HG02610 (cell line): ENCODE results near the gene PTPRH.
A peak's percentile ranks its signal among the peaks of the same experiment; 100 is the strongest.
"Not testable (repeated sequence)": the region's sequence is repeated elsewhere in the genome, so short reads cannot be mapped to it uniquely, and the experiment has no call there.

Experiments
- ATAC-seq: cut with Tn5 transposase; IDR thresholded peaks from one replicate; pipeline ENCODE4 v1.9.1; 2021; ENCODE audit warnings: mild to moderate bottlenecking, moderate library complexity; ENCODE audit not compliant: unreplicated experiment

Gene PTPRH

DNA sequence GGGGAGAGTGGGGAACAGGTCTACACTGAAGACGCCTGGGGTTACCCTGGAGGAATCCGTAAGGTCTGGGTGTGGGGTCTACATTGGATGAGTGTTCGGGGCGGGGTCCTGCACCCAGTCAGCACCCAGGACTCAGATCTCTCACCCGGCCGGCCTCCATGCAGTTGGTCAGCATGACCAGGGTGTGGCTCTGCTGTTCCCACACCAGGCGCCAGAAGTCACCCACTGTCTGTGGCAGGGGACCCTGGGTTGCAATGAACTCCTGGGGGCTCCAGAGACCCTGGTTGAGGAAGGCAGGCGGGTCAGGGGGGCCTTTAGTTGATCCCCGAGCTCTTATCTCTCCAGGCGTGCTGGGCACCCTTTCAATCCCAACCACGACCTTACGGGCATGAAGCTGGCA, 23.2 kb downstream of the PTPRH start:
- no peak for ATAC-seq

DNA sequence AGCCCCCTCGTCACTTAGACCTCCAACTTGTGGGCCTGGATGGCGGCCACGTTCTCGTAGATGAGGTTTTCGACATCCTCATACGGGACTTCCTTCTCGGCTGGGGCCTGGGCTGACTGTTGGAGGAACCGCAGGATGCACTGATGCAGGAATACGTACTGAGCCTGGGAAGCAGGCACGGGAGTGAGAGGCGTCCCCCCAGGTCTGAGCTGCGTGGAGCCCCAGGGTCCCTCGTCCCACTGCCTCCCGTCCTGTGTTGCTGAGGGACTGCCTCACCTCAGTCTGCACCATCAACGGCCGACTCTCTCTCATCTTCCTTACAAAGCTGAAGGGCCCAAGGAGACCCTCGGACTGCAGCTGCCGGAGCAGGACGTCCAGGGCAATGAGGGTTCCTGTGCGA, 27.6 kb downstream of the PTPRH start:
- ATAC-seq: no peak

DNA sequence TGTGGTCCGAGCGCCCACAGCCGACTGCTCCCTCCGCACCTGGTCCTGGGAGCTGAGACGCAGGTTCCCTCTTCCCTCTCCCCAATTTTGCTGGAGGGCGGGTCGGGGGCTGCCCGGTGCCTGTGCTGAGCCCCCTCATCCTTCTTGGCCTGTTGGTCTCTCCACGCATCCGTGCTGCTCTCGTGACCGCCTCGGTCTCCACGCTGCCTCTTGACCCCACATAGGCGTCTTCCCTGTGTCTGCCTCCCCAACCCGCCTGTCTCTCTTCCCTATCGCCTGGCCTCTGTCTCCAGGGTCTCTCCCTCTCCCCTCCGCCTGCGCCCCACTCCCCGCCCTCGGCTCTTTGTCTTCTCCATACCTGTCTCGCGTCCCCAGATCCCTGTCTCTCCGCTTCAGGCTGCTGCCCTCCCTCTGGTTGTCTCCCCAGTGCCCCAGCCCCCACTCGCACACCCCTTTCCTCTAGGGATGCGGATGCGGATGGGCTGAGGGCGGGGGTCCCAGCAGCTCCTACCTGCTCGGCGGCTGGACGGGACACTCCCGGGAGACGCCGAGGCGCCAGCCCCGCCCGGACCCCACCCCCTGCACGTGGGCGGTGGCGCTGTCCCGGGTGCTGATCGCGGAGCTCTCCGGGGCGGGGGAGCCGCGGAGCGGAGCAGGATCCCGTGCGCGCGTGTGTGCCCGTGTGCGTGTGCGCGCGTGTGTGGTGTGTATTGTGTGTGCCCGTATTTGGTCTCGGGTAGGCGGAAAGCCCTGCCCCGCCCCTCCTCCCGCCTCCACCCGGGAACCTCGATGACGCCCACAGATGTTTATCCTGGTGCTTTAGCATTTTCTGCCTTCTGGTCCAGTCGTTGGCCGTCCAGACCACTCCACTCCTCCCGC, 29.5 kb downstream of the PTPRH start, which contains the start of gene SYT5:
SYT5 (minus strand) TSS at position 684 of the 879 bp plus-strand sequence. CDS start 1,248 bp downstream, outside the sequence.
- ATAC-seq: no peak

DNA sequence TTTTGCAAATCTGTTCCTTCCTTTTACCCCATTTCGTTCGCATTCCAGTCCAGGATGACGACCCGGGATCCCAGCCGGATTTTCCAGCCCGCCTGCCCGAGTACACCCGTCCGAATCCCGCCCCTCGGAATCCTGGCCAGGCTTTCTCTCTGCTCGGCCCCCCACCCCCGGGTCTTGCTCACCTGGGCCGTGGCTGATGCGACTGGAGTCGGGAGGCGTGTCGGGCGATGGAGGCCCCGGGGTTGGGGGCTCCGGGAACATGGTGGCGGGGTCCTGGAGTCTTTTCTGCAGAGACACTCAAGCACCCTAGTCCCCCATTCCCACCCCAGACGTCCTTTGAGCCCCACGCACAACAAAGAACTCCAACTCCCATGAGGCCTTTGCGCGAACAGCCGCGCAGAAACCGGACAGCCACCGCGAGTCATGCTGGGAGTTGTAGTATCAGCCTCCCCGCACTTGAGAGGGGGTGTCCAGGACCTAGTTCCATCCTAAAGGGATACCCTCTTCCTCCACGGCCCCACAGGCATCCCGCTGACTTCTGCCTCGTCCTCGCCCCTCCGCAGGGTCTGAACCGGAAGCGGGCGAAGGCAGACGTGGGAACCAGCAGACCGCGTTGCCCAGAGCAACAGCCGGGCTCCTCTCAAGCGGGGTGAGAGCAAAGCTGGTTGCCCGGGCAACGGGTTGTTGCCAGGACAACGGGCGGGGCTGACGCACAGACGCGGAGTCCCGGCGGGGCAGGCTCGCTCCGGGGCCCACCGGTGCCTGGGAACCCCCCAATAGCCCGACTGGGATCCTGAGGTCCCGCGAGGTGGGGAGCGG, 30.3 kb downstream of the PTPRH start:
- ATAC-seq: peak; percentile 80

DNA sequence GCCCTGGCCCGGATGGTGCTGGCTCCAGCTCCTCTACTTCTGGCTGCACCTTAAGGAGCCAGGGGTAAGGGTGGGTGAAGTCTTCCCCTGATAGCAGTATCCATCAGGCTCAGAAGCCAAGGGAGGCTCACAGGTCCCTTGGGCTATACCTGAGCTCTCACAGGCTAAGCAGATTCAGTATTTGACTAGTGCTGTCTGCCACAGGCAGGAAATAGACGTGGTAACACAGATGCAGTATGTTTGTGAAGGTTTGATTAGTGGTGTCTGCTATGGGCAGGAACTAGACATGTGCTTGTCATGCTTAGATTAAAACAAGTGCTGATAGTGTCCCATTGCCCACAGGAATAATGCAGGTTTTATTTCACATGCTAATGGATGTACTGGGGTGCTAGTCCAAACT, 33.2 kb downstream of the PTPRH start:
- no peak for ATAC-seq

DNA sequence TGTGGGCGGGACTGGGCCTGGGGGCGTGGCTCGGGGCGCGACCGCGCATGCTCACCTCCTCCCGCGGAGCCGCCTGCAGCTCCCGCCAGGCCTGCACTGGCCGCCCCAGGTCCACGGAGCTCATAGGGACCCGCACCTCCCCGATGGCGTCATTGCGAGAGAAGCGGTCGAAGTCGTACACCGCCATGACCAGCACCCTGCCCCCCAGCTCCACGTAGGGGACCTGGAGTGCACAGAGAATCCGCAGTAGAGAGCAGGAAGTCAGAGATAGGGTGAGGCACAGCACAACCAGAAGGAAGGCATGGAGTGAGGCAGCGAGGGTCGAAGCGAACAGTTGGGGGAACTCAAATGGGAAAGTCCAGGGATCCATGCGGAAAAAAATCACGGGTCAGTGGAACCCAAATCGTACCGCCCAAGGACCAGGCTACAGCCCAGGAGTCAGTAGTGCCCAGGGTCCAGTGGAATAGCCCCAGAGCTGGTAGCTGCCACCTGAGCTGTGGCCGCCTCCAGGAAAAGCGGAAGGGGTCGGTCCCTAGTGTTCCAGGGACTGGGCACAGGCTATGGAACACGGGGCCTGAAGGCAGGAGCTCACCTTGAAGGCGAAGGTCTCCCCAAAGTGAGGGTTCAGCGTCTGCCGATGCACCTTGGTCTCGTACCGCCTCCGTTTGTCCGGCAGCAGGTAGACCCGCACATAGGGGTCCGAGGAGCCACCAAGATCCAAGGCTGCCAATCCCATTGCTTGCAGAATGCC, 34.0 kb downstream of the PTPRH start:
- no peak for ATAC-seq

DNA sequence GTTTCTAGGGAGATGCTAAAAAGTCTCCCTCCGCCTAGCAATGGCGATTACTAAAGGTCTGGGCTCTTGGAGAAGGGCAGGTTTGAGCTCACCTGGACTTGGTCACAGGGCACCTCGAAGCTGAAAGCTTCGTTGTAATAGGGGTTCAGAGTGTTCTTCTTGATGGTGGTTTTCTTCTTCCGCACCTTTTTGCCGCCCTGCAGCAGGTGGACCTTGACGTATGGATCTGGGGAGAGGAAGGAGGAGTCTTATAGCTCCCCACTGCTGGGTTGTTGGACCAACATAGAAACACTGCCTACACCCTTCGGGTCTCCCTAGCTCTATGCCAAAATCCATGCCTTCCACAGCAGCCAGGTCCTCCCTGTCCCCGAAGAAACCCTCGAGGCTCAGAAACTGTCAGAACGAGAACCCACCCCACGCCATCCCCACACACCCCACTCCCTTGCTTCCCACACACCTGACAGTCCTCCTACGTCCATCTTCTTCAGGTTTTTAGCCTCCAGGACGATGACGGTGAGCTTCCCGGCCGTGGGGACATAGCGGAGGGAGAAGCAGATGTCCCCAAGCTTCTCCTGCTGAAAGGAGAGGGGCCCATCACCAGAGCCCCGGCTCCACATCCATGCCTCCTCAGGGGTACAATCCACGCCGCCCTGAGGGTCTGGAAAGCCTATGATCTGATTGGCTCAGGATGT, 34.7 kb downstream of the PTPRH start:
- ATAC-seq: no peak

DNA sequence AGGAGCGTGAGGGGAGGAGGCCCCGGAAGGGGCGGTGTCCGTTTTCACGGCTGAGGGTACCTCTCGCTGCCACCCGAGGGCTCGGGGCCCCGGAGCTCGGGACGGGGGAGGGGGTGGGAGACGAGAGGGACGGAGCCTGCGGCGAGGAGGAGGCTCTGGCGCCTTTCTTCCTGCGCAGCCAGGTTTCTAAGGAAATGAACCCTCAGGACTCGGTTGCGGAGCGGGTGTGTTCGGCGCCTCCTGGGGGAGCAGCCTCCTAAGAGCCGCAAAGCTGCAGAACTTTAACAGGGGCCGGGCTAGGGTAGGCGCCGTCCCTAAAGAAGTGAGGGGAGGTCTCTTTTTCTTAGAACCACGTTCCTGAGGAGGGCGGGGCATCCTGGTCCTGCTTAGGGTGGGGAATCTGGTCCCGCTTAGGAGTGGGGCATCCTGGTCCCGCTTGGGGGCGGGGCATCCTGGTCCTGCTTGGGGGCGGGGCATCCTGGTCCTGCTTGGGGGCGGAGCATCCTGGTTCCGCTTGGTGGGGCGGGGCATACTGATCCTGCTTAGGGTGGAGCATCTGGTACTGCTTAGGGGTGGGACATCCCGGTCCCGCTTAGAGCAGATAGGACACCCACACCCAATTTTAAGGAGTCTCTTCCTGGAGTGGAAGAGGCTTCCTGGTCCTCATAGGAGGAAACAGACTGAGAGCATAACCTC, 35.4 kb downstream of the PTPRH start:
- no peak for ATAC-seq

DNA sequence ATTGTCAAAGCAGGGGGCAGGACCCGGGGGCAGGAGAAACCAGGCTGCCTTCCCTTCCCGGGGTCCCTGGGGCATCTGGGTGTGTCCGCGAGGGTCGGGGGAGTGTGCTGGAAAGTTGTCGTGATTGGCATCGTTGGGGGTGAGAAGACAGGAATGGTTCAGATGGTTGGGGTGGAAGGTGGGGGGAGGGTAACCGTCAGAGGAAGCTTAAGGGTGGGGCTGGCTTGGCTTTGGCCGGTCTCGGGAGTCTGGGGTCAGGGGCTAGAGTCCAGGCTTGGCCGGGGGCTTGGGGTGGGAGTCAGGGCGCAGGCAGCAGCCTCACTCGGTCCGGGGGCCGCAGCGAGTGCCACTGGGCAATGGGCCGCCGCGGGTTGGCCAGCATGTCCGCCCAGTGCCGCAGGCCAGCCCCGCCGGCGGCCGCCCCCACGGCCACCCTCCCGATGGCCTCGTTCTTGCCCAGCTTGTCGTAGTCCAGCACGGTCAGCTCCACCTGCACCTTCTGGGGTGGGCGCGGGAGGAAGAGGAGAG, 36.1 kb downstream of the PTPRH start:
- no peak for ATAC-seq

DNA sequence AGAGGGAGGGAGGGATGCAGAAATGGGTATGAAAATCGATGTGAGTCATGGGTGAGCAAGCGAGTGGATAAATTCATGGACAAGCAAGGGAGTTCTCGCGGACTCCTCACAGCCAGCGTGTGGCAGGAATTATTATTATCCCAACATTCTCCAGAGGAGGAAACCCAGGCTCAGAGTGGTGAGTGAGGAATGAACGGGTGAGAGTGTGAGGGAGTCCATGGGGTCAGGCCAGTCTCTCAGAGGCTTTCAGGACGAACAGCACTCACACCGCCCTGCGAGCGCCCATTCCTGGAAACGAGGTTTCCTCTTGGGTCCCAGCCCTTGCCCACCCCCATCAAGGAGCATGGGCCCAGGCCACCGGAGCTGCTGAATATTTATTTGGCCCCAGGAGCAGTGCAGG, 36.6 kb downstream of the PTPRH start:
- no peak for ATAC-seq

DNA sequence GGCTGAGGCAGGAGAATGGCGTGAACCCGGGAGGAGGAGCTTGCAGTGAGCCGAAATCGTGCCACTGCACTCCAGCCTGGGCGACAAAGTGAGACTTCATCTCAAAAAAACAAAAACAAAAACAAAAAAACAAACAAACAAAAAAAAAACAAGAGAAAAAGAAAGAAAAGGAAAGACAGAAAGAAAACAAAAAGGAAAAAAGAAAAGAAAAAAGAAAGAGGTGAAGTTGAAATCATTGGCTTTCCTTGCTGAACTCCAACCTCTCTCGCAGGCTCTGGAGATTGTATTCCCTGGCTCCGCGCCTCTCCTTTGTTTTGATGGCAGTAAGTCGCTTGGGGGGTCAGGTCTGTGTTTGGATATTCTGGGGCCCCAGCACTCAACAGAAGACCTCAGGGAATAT, 37.0 kb downstream of the PTPRH start:
- ATAC-seq: not testable (repeated sequence)

DNA sequence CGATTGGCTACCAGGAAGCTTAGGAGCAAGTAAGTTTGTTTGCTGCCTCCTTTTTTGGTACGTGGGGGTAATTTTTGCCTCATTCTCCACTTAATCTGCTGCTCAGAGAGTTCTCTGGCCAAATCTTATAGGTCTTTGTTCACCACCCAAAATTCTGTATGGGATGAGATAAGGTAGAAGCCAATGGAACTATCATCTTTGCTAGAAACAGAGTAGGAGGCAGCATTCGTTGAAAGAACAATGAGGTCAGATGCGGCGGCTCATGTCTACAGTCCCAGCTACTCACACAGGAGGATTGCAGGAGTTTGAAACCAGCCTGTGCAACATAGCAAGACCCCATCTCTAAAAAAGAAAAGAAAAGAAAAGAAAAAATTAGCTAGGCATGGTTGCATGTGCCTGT, 37.9 kb downstream of the PTPRH start:
- ATAC-seq: no peak

DNA sequence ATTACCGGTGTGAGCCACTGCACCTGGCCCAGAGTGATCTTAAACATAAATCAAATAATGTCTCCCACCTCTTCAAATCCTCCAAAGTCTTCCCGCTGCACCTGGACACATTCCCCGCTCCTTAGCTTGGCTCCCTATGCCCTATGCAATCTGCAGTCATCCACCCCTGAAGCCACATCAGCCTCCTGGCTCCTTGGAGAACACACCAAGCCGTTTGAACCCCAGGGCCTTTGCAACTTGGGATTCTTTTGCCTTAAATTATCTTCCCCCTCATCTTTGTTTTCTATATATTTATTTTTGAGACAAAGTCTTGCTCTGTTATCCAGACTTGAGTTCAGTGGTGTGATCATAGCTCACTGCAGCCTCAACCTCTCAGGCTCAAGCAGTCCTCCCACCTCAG, 40.2 kb downstream of the PTPRH start:
- ATAC-seq: no peak

DNA sequence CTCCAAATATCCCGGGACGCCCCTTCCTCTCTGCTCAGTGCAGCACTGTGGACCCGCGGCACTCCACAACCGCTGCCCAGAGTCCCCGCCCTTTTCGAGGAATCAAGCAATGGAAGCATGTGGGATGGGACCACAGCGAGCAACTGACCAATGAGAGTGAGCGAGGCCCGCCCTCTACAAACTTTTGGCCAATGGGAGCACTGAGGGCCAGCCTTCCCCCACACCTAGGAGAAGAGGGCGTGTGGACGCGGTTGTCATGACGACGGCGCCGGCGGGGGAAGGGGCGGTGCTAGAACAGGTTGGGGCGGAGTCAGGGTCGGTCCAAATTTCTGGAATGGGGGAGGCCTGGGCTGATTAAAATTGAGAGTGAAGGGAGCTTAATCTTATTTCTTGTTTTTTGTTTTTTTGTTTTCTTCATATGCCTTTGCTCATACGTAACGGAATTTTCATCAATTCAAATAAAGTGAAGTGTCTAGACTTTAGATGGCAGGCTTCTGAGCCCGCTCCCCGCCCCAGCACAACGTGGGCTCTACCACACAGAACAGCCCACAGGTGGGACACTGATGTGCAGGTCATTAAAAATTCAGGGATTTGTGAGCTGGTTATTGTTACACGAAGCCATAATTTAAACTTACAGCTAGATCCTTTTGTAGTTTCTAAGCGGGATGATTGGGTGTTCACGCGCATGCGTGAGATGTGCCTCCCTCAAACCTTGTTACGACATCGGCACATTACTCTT, 42.6 kb downstream of the PTPRH start, which contains the start of gene DNAAF3:
DNAAF3 (minus strand) TSS at position 84 of the 739 bp plus-strand sequence. CDS start 200 bp downstream, outside the sequence.
- ATAC-seq: peak; percentile 71

DNA sequence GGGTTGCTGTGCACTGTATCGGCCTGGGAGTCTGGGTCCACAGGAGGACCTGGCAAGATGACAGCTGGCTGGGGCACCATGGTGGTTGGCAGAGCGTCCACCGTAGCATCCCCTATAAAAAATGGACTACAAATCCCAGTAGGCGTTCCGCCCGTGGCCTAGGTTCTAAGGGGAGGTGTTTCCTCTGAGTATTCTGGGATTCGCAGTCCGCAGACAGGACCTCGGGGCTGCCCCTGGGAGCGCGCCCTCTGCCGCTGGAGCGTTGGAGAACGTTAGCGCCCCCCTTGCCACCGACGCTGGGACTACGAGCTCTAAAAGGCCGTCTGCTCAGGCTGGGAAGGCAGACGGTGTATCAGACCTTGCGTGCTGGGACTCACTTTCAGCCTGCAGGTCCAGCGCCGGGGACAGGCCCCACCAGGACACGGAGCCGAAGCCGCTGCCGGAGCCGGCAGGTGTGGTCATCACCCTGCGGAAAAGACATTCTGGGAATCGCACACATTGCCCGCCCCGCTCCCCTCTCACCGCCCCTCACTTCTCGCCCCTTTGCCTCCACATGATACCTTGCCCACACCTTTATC, 43.3 kb downstream of the PTPRH start:
- no peak for ATAC-seq

DNA sequence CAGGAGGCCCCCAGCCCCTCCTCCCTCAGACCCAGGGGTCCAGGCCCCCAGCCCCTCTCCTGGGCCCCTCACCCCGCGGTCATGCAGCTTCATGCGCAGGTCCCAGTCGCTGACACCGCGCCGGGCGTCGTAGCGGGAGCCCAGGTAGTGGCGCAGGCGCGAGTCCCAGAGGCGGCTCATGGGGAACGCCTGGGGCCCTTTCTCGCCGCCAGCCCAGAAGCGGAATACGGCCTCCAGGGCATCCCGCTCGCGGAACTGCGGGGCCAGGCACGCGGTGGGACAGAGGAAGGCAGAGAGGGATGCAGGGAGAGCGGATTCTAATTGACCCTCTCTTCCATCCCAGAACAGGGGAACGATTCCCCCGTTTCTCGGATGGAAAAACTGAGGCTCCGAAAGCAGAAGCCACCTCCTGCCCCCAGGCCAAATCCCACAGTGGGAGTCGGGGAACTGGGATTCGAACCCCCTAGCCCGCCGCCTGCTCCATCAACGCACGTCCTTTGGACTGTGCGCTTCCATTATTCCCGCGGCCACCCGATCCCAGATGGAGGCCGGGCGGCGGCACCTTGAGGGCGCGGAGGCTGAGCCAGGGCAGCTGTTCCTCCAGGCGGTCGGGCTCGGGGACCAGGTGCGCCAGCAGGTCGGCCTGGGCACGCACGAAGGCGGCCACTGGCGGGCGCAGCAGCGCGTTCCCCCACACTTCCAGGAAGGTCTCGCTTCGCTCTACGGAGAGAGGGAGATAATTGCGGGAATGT, 47.6 kb downstream of the PTPRH start:
- no peak for ATAC-seq

DNA sequence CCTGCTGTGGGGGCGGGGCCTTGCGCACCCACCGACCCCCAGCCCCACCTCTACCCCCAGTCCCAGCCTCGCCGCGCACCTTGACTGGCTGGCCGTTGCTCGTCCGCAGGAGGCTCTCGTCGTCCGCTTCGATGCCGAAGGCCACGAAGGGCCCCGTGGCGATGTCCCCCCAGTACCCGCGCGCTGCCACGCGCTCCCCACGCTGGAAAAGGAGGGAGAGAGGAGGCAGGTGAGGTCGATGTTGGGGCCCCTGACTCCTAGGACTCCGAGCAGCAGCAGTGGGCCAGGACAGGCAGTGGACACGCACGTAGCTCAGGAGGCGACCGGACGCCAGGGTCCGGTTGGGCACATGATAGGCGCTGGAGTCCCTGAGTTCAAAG, 48.3 kb downstream of the PTPRH start:
- no peak for ATAC-seq
